ENCODE data around the gene PLEKHA4.

Gene PLEKHA4

DNA sequence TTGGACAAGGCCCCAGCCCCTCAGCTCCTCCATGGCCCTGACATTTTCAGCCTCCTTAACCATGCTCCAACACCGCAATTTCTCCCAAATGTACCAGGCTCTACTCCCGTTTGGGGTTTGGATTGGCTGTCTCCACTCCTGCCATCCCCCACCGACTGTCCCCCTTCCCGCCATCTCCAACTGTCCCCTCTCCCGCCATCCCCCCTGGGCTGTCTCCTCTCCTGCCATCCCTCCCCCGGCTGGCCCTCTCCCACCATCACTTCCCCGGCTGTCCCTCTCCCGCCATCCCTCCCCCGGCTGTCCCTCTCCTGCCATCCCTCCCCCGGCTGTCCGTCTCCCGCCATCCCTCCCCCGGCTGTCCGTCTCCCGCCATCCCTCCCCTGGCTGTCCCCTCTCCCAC is 63.0 kb downstream of the PLEKHA4 start:
- Histone ChIP-seq H3K36me3 (ENCODE audit: control insufficient read depth in 4 of 4, insufficient read depth in 4 of 4, low read length in 3 of 4) (peaks cover 0 to 9% (median 7%) of the 10 kb centered on the region in 4 experiments), H3K27ac (ENCODE audit: insufficient read depth in 1 of 2, low read depth in 1 of 2, low read length in 2 of 2, poor library complexity in 1 of 2, severe bottlenecking in 2 of 2) (no peak overlapping the region), H3K9me3 (ENCODE audit: control extremely low read depth in 1 of 5, control insufficient read depth in 4 of 5, insufficient read depth in 2 of 5, low read depth in 1 of 5, low read length in 4 of 5) (no peaks in the 10 kb centered on the region), H3K27me3 (replicated peaks in 2 of 5; ENCODE audit: control insufficient read depth in 4 of 5, insufficient read depth in 5 of 5, low read length in 4 of 5) (no peaks in the 10 kb centered on the region), H3K4me1 (ENCODE audit: control extremely low read depth in 1 of 4, control insufficient read depth in 4 of 4, insufficient read depth in 4 of 4, low read length in 3 of 4) (peaks cover 0 to 10% (median 9%) of the 10 kb centered on the region in 4 experiments), H3K4me3 (ENCODE audit: control insufficient read depth in 1 of 7, extremely low read depth in 1 of 7, insufficient read depth in 4 of 7, low read depth in 2 of 7, low read length in 6 of 7) (no peak overlapping the region)
- POLR2A ChIA-PET: interaction anchor here (0.6 kb wide), 1 partner anchor 933 kb away, joined by 3 read pairs; no protein-coding TSS in a partner anchor
- CTCF ChIA-PET: interaction anchor here (1.3 to 27.8 kb wide), 2 partner anchors 10 to 39 kb away, joined by 5 to 376 read pairs; partner anchors contain the start of gene HSD17B14
- no peak for DNase-seq
- 96% methylated on average over 5 of the region's 15 CpGs for WGBS (ENCODE audit: insufficient coverage)

DNA sequence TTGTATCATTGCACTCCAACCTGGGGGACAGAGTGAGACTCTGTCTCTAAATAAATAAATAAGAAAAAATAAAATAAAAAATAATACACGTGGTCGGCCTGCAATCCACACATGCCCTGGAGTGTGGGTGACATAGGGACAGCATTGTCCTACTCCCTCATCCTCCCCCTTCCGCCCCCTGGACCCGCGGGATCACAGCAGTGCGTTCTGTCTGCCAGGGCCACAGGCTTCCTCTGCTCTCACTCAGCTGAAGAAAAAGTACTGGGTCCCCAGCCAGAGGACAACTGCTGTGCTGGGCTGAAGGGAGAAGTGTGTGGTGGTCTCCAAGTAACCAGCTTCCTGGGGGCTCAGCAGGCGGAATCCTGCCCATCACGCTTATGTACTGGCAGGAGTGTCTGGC is 63.9 kb downstream of the PLEKHA4 start:
- no peak for DNase-seq
- no peaks in the 10 kb centered on the region for H3K9me3 ChIP-seq (ENCODE audit: control extremely low read depth in 1 of 5, control insufficient read depth in 4 of 5, insufficient read depth in 2 of 5, low read depth in 1 of 5, low read length in 4 of 5)
- no peaks in the 10 kb centered on the region for H3K27me3 ChIP-seq (replicated peaks in 2 of 5; ENCODE audit: control insufficient read depth in 4 of 5, insufficient read depth in 5 of 5, low read length in 4 of 5)
- WGBS (ENCODE audit: insufficient coverage): 88% methylated on average over 2 of the region's 8 CpGs
- ChIA-PET CTCF (interaction anchor here (1.3 to 27.8 kb wide), 2 partner anchors 9 to 40 kb away, joined by 5 to 376 read pairs; partner anchors contain the start of gene HSD17B14), POLR2A (no interaction called here)
- no peak overlapping the region for H3K27ac ChIP-seq (ENCODE audit: insufficient read depth in 1 of 2, low read depth in 1 of 2, low read length in 2 of 2, poor library complexity in 1 of 2, severe bottlenecking in 2 of 2)
- peaks cover 0 to 3% (median 0%) of the 10 kb centered on the region in 4 experiments for H3K4me1 ChIP-seq (ENCODE audit: control extremely low read depth in 1 of 4, control insufficient read depth in 4 of 4, insufficient read depth in 4 of 4, low read length in 3 of 4)
- peaks cover 0 to 9% (median 7%) of the 10 kb centered on the region in 4 experiments for H3K36me3 ChIP-seq (ENCODE audit: control insufficient read depth in 4 of 4, insufficient read depth in 4 of 4, low read length in 3 of 4)
- H3K4me3 ChIP-seq (ENCODE audit: control insufficient read depth in 1 of 7, extremely low read depth in 1 of 7, insufficient read depth in 4 of 7, low read depth in 2 of 7, low read length in 6 of 7): no peak overlapping the region

DNA sequence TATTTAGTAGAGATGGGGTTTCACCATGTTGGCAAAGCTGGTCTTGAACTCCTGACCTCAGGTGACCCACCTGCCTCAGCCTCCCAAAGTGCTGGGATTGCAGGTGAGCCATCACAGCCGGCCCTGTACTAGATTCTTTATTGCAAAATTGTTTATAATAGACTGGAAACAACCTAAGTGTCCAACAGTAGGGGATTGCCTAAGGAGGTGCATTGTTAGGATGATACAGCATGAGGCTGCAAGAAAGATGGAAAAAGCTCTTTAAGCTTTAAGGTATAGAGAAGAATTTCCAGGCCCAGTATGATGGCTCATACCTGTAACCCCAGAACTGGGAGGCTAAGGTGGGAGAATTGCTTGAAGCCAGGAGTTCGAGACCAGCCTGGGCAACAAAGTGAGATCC is 65.8 kb downstream of the PLEKHA4 start:
- ChIA-PET CTCF (interaction anchor here (0.7 to 27.8 kb wide), 4 partner anchors 9 to 41 kb away, joined by 3 to 376 read pairs (median 3); partner anchors contain the start of gene HSD17B14), POLR2A (no interaction called here)
- 94% methylated on average over 2 of the region's 2 CpGs for WGBS (ENCODE audit: insufficient coverage)

DNA sequence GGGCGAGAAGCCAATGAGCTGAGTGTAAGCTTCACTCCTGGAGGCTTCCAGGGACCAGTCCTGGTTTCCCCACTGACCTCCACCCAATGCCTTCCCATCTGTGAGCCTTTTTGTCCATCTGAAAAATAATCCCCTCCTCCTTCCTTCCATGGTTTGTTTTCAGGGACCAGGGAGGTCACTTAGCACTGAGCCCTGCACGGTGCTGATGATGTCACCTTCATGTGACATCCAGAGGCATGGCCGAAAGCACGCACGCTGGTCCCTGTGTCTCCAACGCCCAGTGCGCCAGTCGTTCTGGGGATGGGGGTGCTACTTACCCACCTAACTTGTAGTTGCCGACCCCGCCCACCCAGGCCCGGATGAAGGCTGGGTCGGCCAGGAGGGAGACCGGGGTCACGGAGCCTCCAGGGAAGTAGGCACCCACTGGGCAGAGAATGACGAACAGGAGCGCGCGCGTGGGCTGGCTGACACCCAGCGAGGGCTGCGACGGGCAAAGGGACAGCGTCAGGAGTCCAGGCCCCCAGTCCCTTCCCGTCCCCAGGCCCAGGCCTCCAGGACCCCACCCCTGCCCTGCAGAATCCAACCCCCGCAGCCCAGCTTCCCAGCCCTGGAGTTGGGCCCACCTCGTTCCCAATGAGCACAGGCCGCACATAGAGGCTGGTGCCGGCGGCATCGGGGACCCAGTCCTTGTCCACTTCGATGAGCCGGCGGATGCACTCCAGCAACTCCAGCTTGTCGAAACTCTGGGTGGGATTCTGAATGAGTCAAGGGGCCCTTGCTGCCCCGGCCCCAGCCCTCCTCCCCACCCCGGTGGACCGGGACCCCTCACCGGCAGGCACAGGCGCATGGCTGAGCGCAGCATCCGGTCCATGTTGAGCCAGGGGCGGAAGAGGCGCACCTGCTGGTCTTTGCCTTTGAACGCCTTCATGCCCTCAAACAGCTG is 68.8 kb downstream of the PLEKHA4 start:
- WGBS (ENCODE audit: insufficient coverage): 98% methylated on average over 39 of the region's 44 CpGs
- POLR2A ChIA-PET: interaction anchor here (0.5 kb wide), 2 partner anchors 25 to 616 kb away, joined by 3 to 4 read pairs; no protein-coding TSS in a partner anchor
- CTCF ChIA-PET: interaction anchor here (2.7 to 27.8 kb wide), 2 partner anchors 9 to 44 kb away, joined by 18 to 376 read pairs; partner anchors contain the start of genes BCAT2 and HSD17B14

More for the DNA sequence above, 65.8 kb downstream of the PLEKHA4 start:
- Histone ChIP-seq H3K36me3 (ENCODE audit: control insufficient read depth in 4 of 4, insufficient read depth in 4 of 4, low read length in 3 of 4) (peaks cover 0 to 11% (median 5%) of the 10 kb centered on the region in 4 experiments), H3K27ac (ENCODE audit: insufficient read depth in 1 of 2, low read depth in 1 of 2, low read length in 2 of 2, poor library complexity in 1 of 2, severe bottlenecking in 2 of 2) (no peak overlapping the region), H3K4me1 (ENCODE audit: control extremely low read depth in 1 of 4, control insufficient read depth in 4 of 4, insufficient read depth in 4 of 4, low read length in 3 of 4) (peaks cover 0 to 10% (median 2%) of the 10 kb centered on the region in 4 experiments), H3K9me3 (ENCODE audit: control extremely low read depth in 1 of 5, control insufficient read depth in 4 of 5, insufficient read depth in 2 of 5, low read depth in 1 of 5, low read length in 4 of 5) (no peaks in the 10 kb centered on the region), H3K4me3 (ENCODE audit: control insufficient read depth in 1 of 7, extremely low read depth in 1 of 7, insufficient read depth in 4 of 7, low read depth in 2 of 7, low read length in 6 of 7) (no peak overlapping the region), H3K27me3 (replicated peaks in 2 of 5; ENCODE audit: control insufficient read depth in 4 of 5, insufficient read depth in 5 of 5, low read length in 4 of 5) (no peaks in the 10 kb centered on the region)
- no peak for DNase-seq

DNA sequence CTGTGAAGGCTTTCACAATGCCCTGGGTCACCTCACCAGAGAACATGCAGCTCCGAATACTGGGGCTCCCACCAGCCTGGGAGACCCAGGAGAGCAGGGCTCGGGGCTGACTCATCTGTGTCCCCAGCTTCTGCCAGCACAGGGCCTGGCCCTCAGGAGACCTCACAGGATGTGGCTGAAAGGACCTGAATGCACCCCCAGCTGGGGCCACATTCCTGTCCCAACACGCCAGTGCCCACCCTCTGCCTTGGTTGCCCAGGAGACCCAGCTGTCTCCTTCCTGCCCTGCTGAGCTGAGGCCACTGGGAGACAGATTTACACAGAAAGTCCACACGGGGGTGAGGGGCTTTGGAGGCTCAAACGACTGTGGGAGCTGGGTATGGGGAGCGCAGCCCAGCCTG is 69.5 kb downstream of the PLEKHA4 start:
- no peak for DNase-seq
- ChIA-PET POLR2A (interaction anchor here (0.5 kb wide), 1 partner anchor 26 kb away, joined by 4 read pairs; no protein-coding TSS in a partner anchor), CTCF (interaction anchor here (2.7 to 27.8 kb wide), 2 partner anchors 10 to 45 kb away, joined by 18 to 376 read pairs; partner anchors contain the start of genes BCAT2 and HSD17B14)
- Histone ChIP-seq H3K4me1 (ENCODE audit: control extremely low read depth in 1 of 4, control insufficient read depth in 4 of 4, insufficient read depth in 4 of 4, low read length in 3 of 4) (peaks cover 0 to 13% (median 3%) of the 10 kb centered on the region in 4 experiments), H3K27ac (ENCODE audit: insufficient read depth in 1 of 2, low read depth in 1 of 2, low read length in 2 of 2, poor library complexity in 1 of 2, severe bottlenecking in 2 of 2) (no peak overlapping the region), H3K9me3 (ENCODE audit: control extremely low read depth in 1 of 5, control insufficient read depth in 4 of 5, insufficient read depth in 2 of 5, low read depth in 1 of 5, low read length in 4 of 5) (no peaks in the 10 kb centered on the region), H3K4me3 (ENCODE audit: control insufficient read depth in 1 of 7, extremely low read depth in 1 of 7, insufficient read depth in 4 of 7, low read depth in 2 of 7, low read length in 6 of 7) (no peak overlapping the region), H3K27me3 (replicated peaks in 2 of 5; ENCODE audit: control insufficient read depth in 4 of 5, insufficient read depth in 5 of 5, low read length in 4 of 5) (no peaks in the 10 kb centered on the region), H3K36me3 (ENCODE audit: control insufficient read depth in 4 of 4, insufficient read depth in 4 of 4, low read length in 3 of 4) (peaks cover 0 to 6% (median 3%) of the 10 kb centered on the region in 4 experiments)
- 88% methylated on average over 5 of the region's 6 CpGs for WGBS (ENCODE audit: insufficient coverage)

More for the DNA sequence above, 68.8 kb downstream of the PLEKHA4 start:
- Histone ChIP-seq H3K4me3 (ENCODE audit: control insufficient read depth in 1 of 7, extremely low read depth in 1 of 7, insufficient read depth in 4 of 7, low read depth in 2 of 7, low read length in 6 of 7) (no peak overlapping the region), H3K9me3 (ENCODE audit: control extremely low read depth in 1 of 5, control insufficient read depth in 4 of 5, insufficient read depth in 2 of 5, low read depth in 1 of 5, low read length in 4 of 5) (no peaks in the 10 kb centered on the region), H3K27ac (ENCODE audit: insufficient read depth in 1 of 2, low read depth in 1 of 2, low read length in 2 of 2, poor library complexity in 1 of 2, severe bottlenecking in 2 of 2) (no peak overlapping the region), H3K36me3 (ENCODE audit: control insufficient read depth in 4 of 4, insufficient read depth in 4 of 4, low read length in 3 of 4) (peaks cover 0 to 8% (median 4%) of the 10 kb centered on the region in 4 experiments), H3K4me1 (ENCODE audit: control extremely low read depth in 1 of 4, control insufficient read depth in 4 of 4, insufficient read depth in 4 of 4, low read length in 3 of 4) (peaks cover 0 to 13% (median 3%) of the 10 kb centered on the region in 4 experiments), H3K27me3 (replicated peaks in 2 of 5; ENCODE audit: control insufficient read depth in 4 of 5, insufficient read depth in 5 of 5, low read length in 4 of 5) (no peaks in the 10 kb centered on the region)
- no peak for DNase-seq

DNA sequence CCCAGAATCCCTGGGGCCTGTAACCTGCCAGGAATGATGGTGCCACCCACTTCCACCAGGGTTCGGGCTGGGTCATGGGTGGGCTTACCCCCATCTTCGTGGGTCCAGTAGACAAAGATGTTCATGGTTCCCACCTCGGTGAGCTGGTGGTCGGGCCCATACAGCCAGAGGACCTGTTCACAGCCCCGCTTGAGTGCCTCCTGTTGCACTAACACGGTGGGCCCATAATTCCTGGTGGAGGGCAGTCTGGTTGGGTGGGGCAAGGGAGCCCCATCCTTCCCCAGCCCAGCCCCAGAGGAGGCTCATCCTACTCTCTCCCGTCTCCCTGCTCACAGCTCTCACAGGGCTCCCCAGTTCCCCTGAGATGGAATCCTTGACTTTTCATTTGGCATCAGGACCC is 71.3 kb downstream of the PLEKHA4 start:
- H3K4me3 ChIP-seq (ENCODE audit: control insufficient read depth in 1 of 7, extremely low read depth in 1 of 7, insufficient read depth in 4 of 7, low read depth in 2 of 7, low read length in 6 of 7): no peak overlapping the region
- H3K9me3 ChIP-seq (ENCODE audit: control extremely low read depth in 1 of 5, control insufficient read depth in 4 of 5, insufficient read depth in 2 of 5, low read depth in 1 of 5, low read length in 4 of 5): no peaks in the 10 kb centered on the region
- H3K27ac ChIP-seq (ENCODE audit: insufficient read depth in 1 of 2, low read depth in 1 of 2, low read length in 2 of 2, poor library complexity in 1 of 2, severe bottlenecking in 2 of 2): no peak overlapping the region
- no peaks in the 10 kb centered on the region for H3K27me3 ChIP-seq (replicated peaks in 2 of 5; ENCODE audit: control insufficient read depth in 4 of 5, insufficient read depth in 5 of 5, low read length in 4 of 5)
- CTCF ChIA-PET: interaction anchor here (0.9 to 27.8 kb wide), 4 partner anchors 12 to 47 kb away, joined by 4 to 376 read pairs (median 20); partner anchors contain the start of genes BCAT2 and HSD17B14
- no peak for DNase-seq
- H3K36me3 ChIP-seq (ENCODE audit: control insufficient read depth in 4 of 4, insufficient read depth in 4 of 4, low read length in 3 of 4): peaks cover 0 to 6% (median 3%) of the 10 kb centered on the region in 4 experiments
- POLR2A ChIA-PET: no interaction called here
- peaks cover 0 to 13% (median 3%) of the 10 kb centered on the region in 4 experiments for H3K4me1 ChIP-seq (ENCODE audit: control extremely low read depth in 1 of 4, control insufficient read depth in 4 of 4, insufficient read depth in 4 of 4, low read length in 3 of 4)
- WGBS (ENCODE audit: insufficient coverage): 96% methylated on average over 7 of the region's 7 CpGs

All from common myeloid progenitor, CD34-positive (primary cell).